CD4-positive, alpha-beta memory T cell (primary cell): ENCODE results near the gene PTPN1. TPM values are rescaled to one million over a fixed set of nuclear protein-coding genes. Genes with fewer than 3 reads are reported as not detected.

Experiments
- CTCF ChIA-PET: fragments of 350-600 bp; sonication (Branson Sonifier 250); formaldehyde crosslinking; loops from one replicate; lab custom pipeline; 2021; ENCODE audit warnings: inconsistent platforms; ENCODE audit not compliant: partially characterized antibody; lab: Charles Lee
- POLR2A ChIA-PET: fragments of 350-600 bp; sonication (Branson Sonifier 250); formaldehyde crosslinking; loops from one replicate; lab custom pipeline; 2021; ENCODE audit not compliant: partially characterized antibody; lab: Charles Lee
- DNase-seq, 5 donors: peaks; one replicate each; pipeline versions ENCODE4 v3.0.0 to v3.0.0-alpha.2; 2020 to 2022; ENCODE audit warnings: mixed read lengths in 1 of 5
- H3K27ac ChIP-seq: one replicate; pipeline ENCODE4 v1.7.0; 2013; ENCODE audit warnings: low read depth, low read length
- H3K27me3 ChIP-seq: 2 replicates; pipeline ENCODE4 v1.7.0; 2013; ENCODE audit warnings: mild to moderate bottlenecking, low read length, moderate library complexity; ENCODE audit not compliant: insufficient read depth
- H3K36me3 ChIP-seq: 2 replicates; pipeline ENCODE4 v1.7.0; 2013; ENCODE audit warnings: mild to moderate bottlenecking, low read length, moderate library complexity; ENCODE audit not compliant: insufficient read depth
- H3K4me1 ChIP-seq: 2 replicates; pipeline ENCODE4 v1.7.0; 2013; ENCODE audit warnings: mild to moderate bottlenecking, low read length, moderate library complexity; ENCODE audit not compliant: insufficient read depth
- H3K4me3 ChIP-seq, 2 donors: one replicate each; pipeline ENCODE4 v1.7.0; 2013; ENCODE audit warnings: low read length in 2 of 2, mild to moderate bottlenecking in 1 of 2
- H3K9me3 ChIP-seq, 2 donors: one replicate each; pipeline ENCODE4 v1.7.0; 2013; ENCODE audit warnings: low read length in 2 of 2, control low read depth in 1 of 2; ENCODE audit not compliant: control insufficient read depth in 1 of 2
- H3K27ac Mint-ChIP-seq, 7 donors: one replicate each; pipeline ENCODE4 v1.8.0; 2020 to 2021; ENCODE audit warnings: mixed read lengths in 7 of 7, mild to moderate bottlenecking in 6 of 7, inconsistent platforms in 3 of 7, moderate library complexity in 3 of 7
- H3K27me3 Mint-ChIP-seq, 2 donors: one replicate each; pipeline ENCODE4 v1.8.0; 2020 to 2021; ENCODE audit warnings: mixed read lengths in 2 of 2
- H3K36me3 Mint-ChIP-seq, 2 donors: one replicate each; pipeline ENCODE4 v1.8.0; 2020 to 2021; ENCODE audit warnings: mixed read lengths in 2 of 2, inconsistent platforms in 1 of 2, mild to moderate bottlenecking in 1 of 2
- H3K4me1 Mint-ChIP-seq, 4 donors: one replicate each; pipeline ENCODE4 v1.8.0; 2020 to 2021; ENCODE audit warnings: mixed read lengths in 4 of 4, mild to moderate bottlenecking in 1 of 4
- H3K4me3 Mint-ChIP-seq, 8 donors: one replicate each; pipeline ENCODE4 v1.8.0; 2020 to 2021; ENCODE audit warnings: mixed read lengths in 8 of 8, mild to moderate bottlenecking in 7 of 8, moderate library complexity in 6 of 8, inconsistent platforms in 3 of 8
- H3K9me3 Mint-ChIP-seq, 8 donors: one replicate each; pipeline ENCODE4 v1.8.0; 2020 to 2021; ENCODE audit warnings: mixed read lengths in 8 of 8, mild to moderate bottlenecking in 5 of 8, inconsistent platforms in 3 of 8, moderate library complexity in 1 of 8
- intact Hi-C: fragments of 100-400 bp; cut with micrococcal nuclease; formaldehyde crosslinking; loops from one replicate; pipeline ENCODE4 v1.15.1; 2023
- polyA plus RNA-seq, 2 donors: library from polyadenylated mRNA; unstranded; fragments of 300-500 nt; fragmentation: Illumina TruSeq; gene quantifications; one replicate each; pipeline ENCODE4 v1.2.3, GENCODE V29; 2021
- total RNA-seq, 2 experiments: library from RNA; stranded (reverse); gene quantifications; one replicate each; pipeline ENCODE4 v1.2.3, GENCODE V29; 2021

Gene PTPN1
- total and polyA plus RNA-seq, 4 experiments from 2014 or later = 21.0 to 61.5 (median 50.3) TPM

DNA sequence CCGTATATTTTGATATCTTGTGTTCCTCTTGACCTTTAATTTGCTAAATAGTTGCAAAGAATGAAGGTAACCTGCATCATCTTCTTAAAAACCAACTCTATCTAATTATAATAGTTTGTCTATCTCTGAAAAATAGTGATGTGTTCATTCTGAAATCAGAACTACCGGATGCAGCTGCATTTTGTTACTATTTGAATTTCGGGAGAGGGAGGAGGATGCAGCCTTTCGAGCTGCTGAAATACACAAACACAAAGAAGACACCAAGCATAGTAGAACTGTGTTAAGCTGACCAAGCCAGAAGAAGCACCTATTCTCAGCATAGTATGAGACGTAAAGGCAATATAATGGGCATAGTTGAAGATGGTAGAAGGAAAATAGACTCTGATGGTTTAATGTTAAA lies 33.1 kb downstream of the PTPN1 start:
- H3K27ac Mint-ChIP-seq = peak overlapping the region in 4 of 7 donors; percentile 28 to 62 (median 38)
- no peak for DNase-seq
- Histone ChIP-seq H3K4me3 (no peak overlapping the region), H3K9me3 (no peaks in the 10 kb centered on the region), H3K27me3 (no peaks in the 10 kb centered on the region), H3K4me1 (peaks cover 91% of the 10 kb centered on the region), H3K27ac (no peak overlapping the region), H3K36me3 (peaks cover 1% of the 10 kb centered on the region)
- H3K4me1 Mint-ChIP-seq = peaks cover 62 to 88% (median 76%) of the 10 kb centered on the region in 4 donors
- peaks cover 5 to 21% of the 10 kb centered on the region in 2 donors for H3K36me3 Mint-ChIP-seq
- CTCF ChIA-PET = interaction anchor here (1.7 kb wide), 1 partner anchor 39 kb away, joined by 4 read pairs; no protein-coding TSS in a partner anchor
- POLR2A ChIA-PET = interaction anchor here (2.2 kb wide), 1 partner anchor 24 kb away, joined by 6 read pairs; no protein-coding TSS in a partner anchor
- peaks cover 0 to 1% (median 0%) of the 10 kb centered on the region in 8 donors for H3K9me3 Mint-ChIP-seq
- H3K4me3 Mint-ChIP-seq = peak overlapping the region in 3 of 8 donors; percentile 45 to 71 (median 59)
- H3K27me3 Mint-ChIP-seq = no peaks in the 10 kb centered on the region
- intact Hi-C loops = no loop called here

- no peak for DNase-seq
- Mint-ChIP-seq H3K4me3 (peak overlapping the region in 7 of 8 donors; percentile 8 to 92 (median 22)), H3K27ac (peak overlapping the region; percentile 7 to 89 (median 78)), H3K27me3 (no peaks in the 10 kb centered on the region), H3K9me3 (peaks cover 0 to 1% (median 0%) of the 10 kb centered on the region in 8 donors), H3K4me1 (peaks cover 64 to 87% (median 77%) of the 10 kb centered on the region in 4 donors), H3K36me3 (peaks cover 10 to 28% of the 10 kb centered on the region in 2 donors)
- intact Hi-C loops = no loop called here
- CTCF ChIA-PET = interaction anchor here (1.8 to 2.3 kb wide), 2 partner anchors 9 to 31 kb away, joined by 5 to 7 read pairs; no protein-coding TSS in a partner anchor
- Histone ChIP-seq H3K27me3 (no peaks in the 10 kb centered on the region), H3K4me1 (peaks cover 93% of the 10 kb centered on the region), H3K4me3 (no peak overlapping the region), H3K36me3 (peaks cover 4% of the 10 kb centered on the region), H3K9me3 (no peaks in the 10 kb centered on the region), H3K27ac (no peak overlapping the region)
- POLR2A ChIA-PET = interaction anchor here (0.8 kb wide), 1 partner anchor 17 kb away, joined by 3 read pairs; no protein-coding TSS in a partner anchor
These were observed 34.9 kb downstream of the PTPN1 start for GRCh38 chr20:50545126-50545525.

DNA sequence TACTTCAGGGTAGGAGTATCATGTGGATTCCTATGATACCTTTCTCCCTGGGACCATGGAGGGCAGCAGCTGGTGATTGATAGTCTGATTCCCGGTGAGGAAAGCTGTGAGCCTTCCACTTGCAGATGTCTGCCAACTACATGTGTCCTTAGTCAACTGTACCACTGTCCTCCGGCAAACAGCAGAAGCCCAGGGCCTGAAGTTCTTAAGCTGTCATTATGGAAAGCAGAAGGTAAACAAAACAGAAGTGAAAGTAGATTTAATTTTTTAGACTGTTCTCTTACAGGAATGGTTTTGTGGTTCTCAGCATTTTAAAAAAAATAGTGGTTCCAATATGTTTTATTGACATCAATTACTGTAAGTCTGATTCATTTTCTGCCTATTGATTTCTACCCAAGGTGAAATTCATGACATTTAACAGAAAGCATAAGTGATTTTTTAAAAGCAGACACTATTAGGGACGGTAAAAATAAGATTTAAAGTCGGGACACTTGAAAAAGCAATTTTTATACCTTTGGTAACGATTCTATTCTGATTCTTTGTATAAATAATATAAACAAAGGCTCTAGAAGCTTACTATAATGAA lies 36.6 kb downstream of the PTPN1 start:
- intact Hi-C loops = loop anchor here (2.0 kb wide), 2 partner anchors 14 to 28 kb away; no protein-coding TSS in a partner anchor
- peak overlapping the region in 1 of 2 donors; percentile 26 for H3K4me3 ChIP-seq
- H3K27ac ChIP-seq = peak overlapping the region; percentile 30
- no peaks in the 10 kb centered on the region for H3K9me3 ChIP-seq
- peaks cover 5 to 27% of the 10 kb centered on the region in 2 donors for H3K36me3 Mint-ChIP-seq
- no peaks in the 10 kb centered on the region for H3K27me3 ChIP-seq
- ChIA-PET POLR2A (interaction anchor here (0.7 to 1.3 kb wide), 6 partner anchors 9 to 74 kb away, joined by 3 to 5 read pairs (median 4); partner anchors contain the start of gene PTPN1), CTCF (interaction anchor here (0.8 kb wide), 1 partner anchor 30 kb away, joined by 3 read pairs; no protein-coding TSS in a partner anchor)
- DNase-seq = peak in 1 of 5 donors; percentile 38
- H3K36me3 ChIP-seq = peaks cover 8% of the 10 kb centered on the region
- peak overlapping the region; percentile 74 to 92 (median 82) for H3K4me3 Mint-ChIP-seq
- H3K27ac Mint-ChIP-seq = peak overlapping the region; percentile 78 to 92 (median 89)
- H3K27me3 Mint-ChIP-seq = no peaks in the 10 kb centered on the region
- peaks cover 0 to 1% (median 0%) of the 10 kb centered on the region in 8 donors for H3K9me3 Mint-ChIP-seq
- peaks cover 91% of the 10 kb centered on the region for H3K4me1 ChIP-seq
- peaks cover 62 to 70% (median 66%) of the 10 kb centered on the region in 4 donors for H3K4me1 Mint-ChIP-seq

- H3K27ac ChIP-seq = no peak overlapping the region
- H3K9me3 Mint-ChIP-seq = peaks cover 0 to 1% (median 0%) of the 10 kb centered on the region in 8 donors
- peak overlapping the region; percentile 38 to 90 (median 69) for H3K27ac Mint-ChIP-seq
- no peak overlapping the region for H3K4me3 ChIP-seq
- no peak for DNase-seq
- peaks cover 5 to 31% of the 10 kb centered on the region in 2 donors for H3K36me3 Mint-ChIP-seq
- ChIA-PET POLR2A (interaction anchor here (0.7 to 1.3 kb wide), 6 partner anchors 10 to 75 kb away, joined by 3 to 4 read pairs (median 3); partner anchors contain the start of gene PTPN1), CTCF (interaction anchor here (1.5 to 2.0 kb wide), 3 partner anchors 10 to 69 kb away, joined by 3 to 7 read pairs (median 3); no protein-coding TSS in a partner anchor)
- peaks cover 56 to 59% (median 56%) of the 10 kb centered on the region in 4 donors for H3K4me1 Mint-ChIP-seq
- H3K9me3 ChIP-seq = no peaks in the 10 kb centered on the region
- H3K4me3 Mint-ChIP-seq = peak overlapping the region; percentile 39 to 92 (median 58)
- H3K27me3 Mint-ChIP-seq = no peaks in the 10 kb centered on the region
- intact Hi-C loops = loop anchor here (2.0 kb wide), 2 partner anchors 13 to 29 kb away; no protein-coding TSS in a partner anchor
- H3K4me1 ChIP-seq = peaks cover 87% of the 10 kb centered on the region
- H3K36me3 ChIP-seq = peaks cover 8% of the 10 kb centered on the region
- H3K27me3 ChIP-seq = no peaks in the 10 kb centered on the region
These were observed 37.8 kb downstream of the PTPN1 start for GRCh38 chr20:50547964-50548363.

DNA sequence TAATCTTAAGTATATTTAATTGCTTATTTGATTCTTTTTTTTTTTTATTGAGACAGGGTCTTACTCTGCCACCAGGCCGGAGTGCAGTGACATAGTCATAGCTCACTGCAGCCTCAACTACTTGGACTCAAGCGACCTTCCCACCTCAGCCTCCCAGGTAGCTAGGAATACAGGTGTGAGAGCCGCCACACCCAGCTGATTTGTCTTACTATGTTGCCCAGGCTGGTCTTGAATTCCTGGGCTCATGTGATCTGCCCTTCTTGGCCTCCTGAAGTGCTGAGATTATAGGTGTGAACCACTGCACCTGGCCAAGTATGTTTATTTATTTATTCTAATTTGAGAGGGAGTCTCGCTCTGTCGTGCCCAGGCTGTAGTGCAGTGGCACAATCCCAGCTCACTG lies 38.2 kb downstream of the PTPN1 start:
- Histone ChIP-seq H3K4me3 (no peak overlapping the region), H3K36me3 (peaks cover 8% of the 10 kb centered on the region), H3K27me3 (no peaks in the 10 kb centered on the region), H3K4me1 (peaks cover 83% of the 10 kb centered on the region), H3K27ac (no peak overlapping the region), H3K9me3 (no peaks in the 10 kb centered on the region)
- ChIA-PET CTCF (interaction anchor here (0.9 to 2.0 kb wide), 4 partner anchors 11 to 70 kb away, joined by 3 to 7 read pairs (median 4); no protein-coding TSS in a partner anchor), POLR2A (interaction anchor here (0.7 to 1.3 kb wide), 3 partner anchors 33 to 40 kb away, joined by 3 to 4 read pairs (median 3); partner anchors contain the start of gene PTPN1)
- Mint-ChIP-seq H3K9me3 (peaks cover 0 to 1% (median 0%) of the 10 kb centered on the region in 8 donors), H3K27ac (peak overlapping the region in 5 of 7 donors; percentile 43 to 79 (median 69)), H3K4me1 (peaks cover 52 to 56% (median 53%) of the 10 kb centered on the region in 4 donors), H3K27me3 (no peaks in the 10 kb centered on the region), H3K4me3 (peak overlapping the region in 5 of 8 donors; percentile 39 to 92 (median 59)), H3K36me3 (peaks cover 5 to 31% of the 10 kb centered on the region in 2 donors)
- intact Hi-C loops = no loop called here
- no peak for DNase-seq

DNA sequence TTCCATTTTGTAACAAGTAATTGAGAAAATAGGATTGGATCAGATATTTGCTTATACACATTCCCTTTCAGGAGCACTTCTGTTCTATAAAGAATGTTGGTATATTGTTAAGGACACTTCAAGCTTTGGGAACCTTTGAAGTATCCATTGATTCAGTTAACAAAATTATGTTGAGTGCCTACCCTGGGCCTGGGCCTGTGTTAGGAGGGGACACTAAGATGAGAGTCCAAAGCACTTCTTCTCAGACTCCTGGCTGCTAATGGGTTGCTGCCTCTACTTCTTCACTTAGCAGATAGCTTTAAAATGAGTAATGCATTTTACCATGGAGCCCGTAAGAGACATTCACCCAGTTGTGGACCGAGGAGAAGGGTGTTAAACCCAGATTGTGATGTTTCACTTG lies 40.3 kb downstream of the PTPN1 start:
- no peak overlapping the region for H3K27ac Mint-ChIP-seq
- no peak for DNase-seq
- POLR2A ChIA-PET = interaction anchor here (0.7 to 1.5 kb wide), 3 partner anchors 11 to 31 kb away, joined by 3 to 6 read pairs (median 3); no protein-coding TSS in a partner anchor
- H3K9me3 Mint-ChIP-seq = peaks cover 0 to 1% (median 0%) of the 10 kb centered on the region in 8 donors
- peaks cover 5 to 31% of the 10 kb centered on the region in 2 donors for H3K36me3 Mint-ChIP-seq
- Histone ChIP-seq H3K9me3 (no peaks in the 10 kb centered on the region), H3K27ac (no peak overlapping the region), H3K4me1 (peaks cover 83% of the 10 kb centered on the region), H3K27me3 (no peaks in the 10 kb centered on the region), H3K36me3 (peaks cover 8% of the 10 kb centered on the region), H3K4me3 (no peak overlapping the region)
- peaks cover 38 to 43% (median 42%) of the 10 kb centered on the region in 4 donors for H3K4me1 Mint-ChIP-seq
- CTCF ChIA-PET = interaction anchor here (0.8 to 1.4 kb wide), 4 partner anchors 9 to 50 kb away, joined by 3 to 5 read pairs (median 4); no protein-coding TSS in a partner anchor
- H3K27me3 Mint-ChIP-seq = no peaks in the 10 kb centered on the region
- H3K4me3 Mint-ChIP-seq = peak overlapping the region in 1 of 8 donors; percentile 9
- intact Hi-C loops = no loop called here
